ENCODE data around the gene EGFR.

DNA sequence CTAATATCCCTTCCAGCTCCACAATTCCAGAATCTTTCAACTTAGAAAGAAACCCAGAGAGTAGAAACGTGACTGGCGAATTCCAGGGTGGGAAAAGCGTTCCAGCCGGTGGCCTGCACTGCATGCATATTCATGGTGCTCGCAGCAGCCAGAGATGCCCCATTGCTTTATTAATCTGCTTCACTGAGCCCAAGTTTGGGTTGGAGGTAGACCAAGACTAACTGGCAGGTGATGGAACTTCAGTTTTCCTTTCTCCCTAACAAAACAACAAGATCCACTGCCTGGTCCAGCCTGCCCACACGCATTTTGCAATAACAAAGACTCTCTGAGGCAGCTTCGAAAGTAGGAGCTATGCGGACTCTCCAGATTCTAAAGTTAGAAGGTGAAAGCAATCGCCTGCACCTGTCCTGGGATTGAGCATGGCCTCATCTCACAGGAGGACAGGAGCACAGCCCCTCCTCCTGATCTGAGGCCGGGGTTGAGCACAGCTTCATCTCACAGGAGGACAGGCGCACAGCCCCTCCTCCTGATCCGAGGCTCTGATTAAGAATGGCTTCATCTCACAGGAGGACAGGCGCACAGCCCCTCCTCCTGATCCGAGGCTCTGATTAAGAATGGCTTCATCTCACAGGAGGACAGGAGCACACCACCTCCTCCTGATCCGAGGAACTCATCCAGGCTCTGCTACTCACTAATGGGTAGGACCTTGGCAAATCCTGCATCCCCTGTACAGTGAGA, 218.5 kb downstream of the EGFR start:
- TF ChIP-seq EP300 (IDR thresholded peaks at IDR 0.05): no peak
- no peak for TF ChIP-seq RFX5 (IDR thresholded peaks at IDR 0.05)
- TF ChIP-seq CHD4 (IDR thresholded peaks at IDR 0.05; ENCODE audit: borderline replicate concordance): no peak
- TF ChIP-seq, protein P1, sequence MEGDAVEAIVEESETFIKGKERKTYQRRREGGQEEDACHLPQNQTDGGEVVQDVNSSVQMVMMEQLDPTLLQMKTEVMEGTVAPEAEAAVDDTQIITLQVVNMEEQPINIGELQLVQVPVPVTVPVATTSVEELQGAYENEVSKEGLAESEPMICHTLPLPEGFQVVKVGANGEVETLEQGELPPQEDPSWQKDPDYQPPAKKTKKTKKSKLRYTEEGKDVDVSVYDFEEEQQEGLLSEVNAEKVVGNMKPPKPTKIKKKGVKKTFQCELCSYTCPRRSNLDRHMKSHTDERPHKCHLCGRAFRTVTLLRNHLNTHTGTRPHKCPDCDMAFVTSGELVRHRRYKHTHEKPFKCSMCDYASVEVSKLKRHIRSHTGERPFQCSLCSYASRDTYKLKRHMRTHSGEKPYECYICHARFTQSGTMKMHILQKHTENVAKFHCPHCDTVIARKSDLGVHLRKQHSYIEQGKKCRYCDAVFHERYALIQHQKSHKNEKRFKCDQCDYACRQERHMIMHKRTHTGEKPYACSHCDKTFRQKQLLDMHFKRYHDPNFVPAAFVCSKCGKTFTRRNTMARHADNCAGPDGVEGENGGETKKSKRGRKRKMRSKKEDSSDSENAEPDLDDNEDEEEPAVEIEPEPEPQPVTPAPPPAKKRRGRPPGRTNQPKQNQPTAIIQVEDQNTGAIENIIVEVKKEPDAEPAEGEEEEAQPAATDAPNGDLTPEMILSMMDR (IDR thresholded peaks at IDR 0.05): no peak
- no peak for TF ChIP-seq POLR2A (IDR thresholded peaks at IDR 0.05; ENCODE audit: low read length)
- TF ChIP-seq CBX2 (IDR thresholded peaks at IDR 0.05; ENCODE audit: borderline replicate concordance, low read depth): no peak
- TF ChIP-seq, protein P2, sequence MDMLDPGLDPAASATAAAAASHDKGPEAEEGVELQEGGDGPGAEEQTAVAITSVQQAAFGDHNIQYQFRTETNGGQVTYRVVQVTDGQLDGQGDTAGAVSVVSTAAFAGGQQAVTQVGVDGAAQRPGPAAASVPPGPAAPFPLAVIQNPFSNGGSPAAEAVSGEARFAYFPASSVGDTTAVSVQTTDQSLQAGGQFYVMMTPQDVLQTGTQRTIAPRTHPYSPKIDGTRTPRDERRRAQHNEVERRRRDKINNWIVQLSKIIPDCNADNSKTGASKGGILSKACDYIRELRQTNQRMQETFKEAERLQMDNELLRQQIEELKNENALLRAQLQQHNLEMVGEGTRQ (IDR thresholded peaks at IDR 0.05): no peak
- TF ChIP-seq ESRRA (IDR thresholded peaks at IDR 0.05; ENCODE audit: borderline replicate concordance, low read length): no peak
- TF ChIP-seq FOSL2 (IDR thresholded peaks at IDR 0.05): no peak
- no peak for TF ChIP-seq FOSL2 (CRISPR knock-in tag; IDR thresholded peaks at IDR 0.05)
- no peak for TF ChIP-seq MYC (IDR thresholded peaks at IDR 0.05; ENCODE audit: borderline replicate concordance, low read length)
- no peak for TF ChIP-seq FOSB (CRISPR knock-in tag; IDR thresholded peaks at IDR 0.05)

Data from A549 (cell line).